H9 (cell line): ENCODE results near the gene SSBP3. TPM values are rescaled to one million over a fixed set of nuclear protein-coding genes. Genes with fewer than 3 reads are reported as not detected.

Source experiments
- DNase-seq: peaks from one replicate; pipeline ENCODE4 v3.0.0-alpha.2; 2017
- H2AFZ ChIP-seq: one replicate; pipeline ENCODE4 v1.6.1; 2013; ENCODE audit warnings: mild to moderate bottlenecking, low read length, control low read depth, moderate library complexity
- H2AK5ac ChIP-seq: 2 replicates; pipeline ENCODE4 v1.6.1; 2013; ENCODE audit warnings: low read length, control low read depth, mixed read lengths; ENCODE audit not compliant: insufficient read length
- H2BK120ac ChIP-seq: one replicate; pipeline ENCODE4 v1.6.1; 2013; ENCODE audit warnings: low read depth, mild to moderate bottlenecking, low read length, control low read depth, inconsistent platforms; ENCODE audit not compliant: poor library complexity, severe bottlenecking
- H2BK12ac ChIP-seq: 2 replicates; pipeline ENCODE4 v1.6.1; 2013; ENCODE audit warnings: low read length, control low read depth, mixed read lengths, low read depth; ENCODE audit not compliant: insufficient read length
- H2BK15ac ChIP-seq: 2 replicates; pipeline ENCODE4 v1.6.1; 2013; ENCODE audit warnings: low read depth, low read length, control low read depth
- H2BK20ac ChIP-seq: one replicate; pipeline ENCODE4 v1.6.1; 2013; ENCODE audit warnings: low read depth, mild to moderate bottlenecking, low read length, control low read depth, inconsistent platforms; ENCODE audit not compliant: poor library complexity, severe bottlenecking
- H2BK5ac ChIP-seq: 2 replicates; pipeline ENCODE4 v1.6.1; 2013; ENCODE audit warnings: low read length, control low read depth, mixed read lengths; ENCODE audit not compliant: insufficient read length
- H3K14ac ChIP-seq: 2 replicates; pipeline ENCODE4 v1.6.1; 2013; ENCODE audit warnings: low read length, control low read depth; ENCODE audit not compliant: insufficient read depth
- H3K18ac ChIP-seq: 2 replicates; pipeline ENCODE4 v1.6.1; 2013; ENCODE audit warnings: low read depth, mild to moderate bottlenecking, mixed read lengths, low read length, control low read depth; ENCODE audit not compliant: insufficient read length
- H3K23ac ChIP-seq: 2 replicates; pipeline ENCODE4 v1.6.1; 2013; ENCODE audit warnings: low read length, control low read depth, mixed read lengths, low read depth; ENCODE audit not compliant: insufficient read length
- H3K23me2 ChIP-seq: 2 replicates; pipeline ENCODE4 v1.6.1; 2013; ENCODE audit warnings: low read depth, mild to moderate bottlenecking, mixed read lengths, low read length, control low read depth; ENCODE audit not compliant: insufficient read length, poor library complexity, severe bottlenecking
- H3K27ac ChIP-seq: 2 replicates; pipeline ENCODE4 v1.5.1; 2013; ENCODE audit warnings: low read length, control low read depth, mixed read lengths, low read depth; ENCODE audit not compliant: insufficient read length
- H3K27me3 ChIP-seq: 2 replicates; pipeline ENCODE4 v1.6.1; 2013; ENCODE audit warnings: low read length, control low read depth, inconsistent platforms; ENCODE audit not compliant: insufficient read depth
- H3K4ac ChIP-seq: 2 replicates; pipeline ENCODE4 v1.6.1; 2013; ENCODE audit warnings: low read depth, mild to moderate bottlenecking, control low read depth, inconsistent platforms, low read length, moderate library complexity
- H3K4me1 ChIP-seq: 2 replicates; pipeline ENCODE4 v1.6.1; 2013; ENCODE audit warnings: low read length, control low read depth, inconsistent platforms; ENCODE audit not compliant: insufficient read depth
- H3K4me2 ChIP-seq: 2 replicates; pipeline ENCODE4 v1.6.1; 2013; ENCODE audit warnings: low read length, control low read depth, mixed read lengths; ENCODE audit not compliant: insufficient read length, insufficient read depth
- H3K56ac ChIP-seq: 2 replicates; pipeline ENCODE4 v1.6.1; 2013; ENCODE audit warnings: low read depth, mild to moderate bottlenecking, mixed read lengths, low read length, control low read depth; ENCODE audit not compliant: insufficient read length
- H3K79me1 ChIP-seq: 2 replicates; pipeline ENCODE4 v1.6.1; 2013; ENCODE audit warnings: low read depth, mild to moderate bottlenecking, moderate library complexity, low read length, control low read depth, inconsistent platforms; ENCODE audit not compliant: insufficient read depth, poor library complexity, severe bottlenecking
- H3K79me2 ChIP-seq: 2 replicates; pipeline ENCODE4 v1.6.1; 2013; ENCODE audit warnings: low read length, control low read depth, inconsistent platforms; ENCODE audit not compliant: insufficient read depth
- H3K9ac ChIP-seq: 2 replicates; pipeline ENCODE4 v1.6.1; 2013; ENCODE audit warnings: low read length, control low read depth, mixed read lengths; ENCODE audit not compliant: insufficient read length; ENCODE audit errors: extremely low read depth
- H3K9me3 ChIP-seq: one replicate; pipeline ENCODE4 v1.6.1; 2013; ENCODE audit warnings: low read depth, low read length, inconsistent platforms; ENCODE audit not compliant: control insufficient read depth
- H3T11ph ChIP-seq: one replicate; pipeline ENCODE4 v1.6.1; 2013; ENCODE audit warnings: mild to moderate bottlenecking, low read length, control low read depth, inconsistent platforms
- H4K20me1 ChIP-seq: one replicate; pipeline ENCODE4 v1.6.1; 2013; ENCODE audit not compliant: control insufficient read depth, insufficient read length, insufficient read depth
- H4K5ac ChIP-seq: 2 replicates; pipeline ENCODE4 v1.6.1; 2013; ENCODE audit warnings: low read depth, mild to moderate bottlenecking, mixed read lengths, low read length, control low read depth; ENCODE audit not compliant: insufficient read length
- H4K8ac ChIP-seq: replicated peaks from 2 replicates; pipeline ENCODE4 v1.6.1; 2013; ENCODE audit warnings: low read length, control low read depth, mixed read lengths, low read depth; ENCODE audit not compliant: insufficient read length
- H4K91ac ChIP-seq: 2 replicates; pipeline ENCODE4 v1.6.1; 2013; ENCODE audit warnings: low read depth, mild to moderate bottlenecking, moderate library complexity, mixed read lengths, low read length, control low read depth; ENCODE audit not compliant: insufficient read length
- H3K27ac Mint-ChIP-seq, 3 experiments: 2 replicates in 2 of 3; 3 replicates in 1 of 3; pipeline ENCODE4 v1.8.0; 2020 to 2021; ENCODE audit warnings: mixed read lengths in 3 of 3, mild to moderate bottlenecking in 1 of 3, moderate library complexity in 1 of 3
- H3K27me3 Mint-ChIP-seq: 2 replicates; pipeline ENCODE4 v1.8.0; 2021; ENCODE audit warnings: low read depth, mild to moderate bottlenecking, moderate library complexity, mixed read lengths
- H3K36me3 Mint-ChIP-seq, 3 experiments: 2 replicates in 2 of 3; 3 replicates in 1 of 3; pipeline ENCODE4 v1.8.0; 2020 to 2021; ENCODE audit warnings: low read depth in 3 of 3, mixed read lengths in 3 of 3; ENCODE audit not compliant: insufficient read depth in 1 of 3
- H3K4me1 Mint-ChIP-seq, 2 experiments: 2 replicates each; pipeline ENCODE4 v1.8.0; 2020; ENCODE audit warnings: mixed read lengths in 2 of 2
- H3K4me3 Mint-ChIP-seq, 2 experiments: 2 replicates in 1 of 2; 3 replicates in 1 of 2; pipeline ENCODE4 v1.8.0; 2020 to 2021; ENCODE audit warnings: mild to moderate bottlenecking in 2 of 2, mixed read lengths in 2 of 2, moderate library complexity in 1 of 2
- H3K9me3 Mint-ChIP-seq, 2 experiments: 2 replicates in 1 of 2; 3 replicates in 1 of 2; pipeline ENCODE4 v1.8.0; 2020; ENCODE audit warnings: mild to moderate bottlenecking in 2 of 2, mixed read lengths in 2 of 2, moderate library complexity in 1 of 2
- CTCF ChIP-seq: fragments of 200-600 bp; sonication (generic); conservative IDR thresholded peaks from 3 replicates; pipeline ENCODE4 v1.8.0; 2021; ENCODE audit warnings: antibody characterized with exemption, mild to moderate bottlenecking
- WGBS: extraction: QIAGEN DNeasy Blood & Tissue Kit; methylation state at CpG from one replicate; pipeline ENCODE4 v1.1.7; 2013; ENCODE audit warnings: missing lambda C conversion rate, low lambda C conversion rate, mixed read lengths; ENCODE audit not compliant: insufficient read length; ENCODE audit errors: extremely low coverage; 5-methylcytosine and 5-hydroxymethylcytosine counted together
- total RNA-seq: library from RNA; stranded (reverse); gene quantifications from 2 replicates; pipeline ENCODE4 v1.2.1, GENCODE V29; 2021

The SSBP3 gene
- total RNA-seq, 1 experiment from 2014 or later = 126 TPM

GRCh38 chr1:54407154-54407403 is 885 bp upstream of the SSBP3 start:
- H2AK5ac ChIP-seq = no peak overlapping the region
- Mint-ChIP-seq H3K9me3 (no peaks in the 10 kb centered on the region), H3K4me3 (peak overlapping the region; percentile 85 to 91), H3K27me3 (peaks cover 2% of the 10 kb centered on the region; the same call in 1 of the 2 replicates), H3K27ac (peak overlapping the region; percentile 99 to 100 (median 99)), H3K4me1 (peaks cover 65 to 66% of the 10 kb centered on the region in 2 experiments), H3K36me3 (peaks cover 20 to 25% (median 23%) of the 10 kb centered on the region in 3 experiments)
- no peaks in the 10 kb centered on the region for H3K9me3 ChIP-seq
- no peak overlapping the region for H4K5ac ChIP-seq
- H3K27ac ChIP-seq = peak overlapping the region; percentile 87
- peak overlapping the region; percentile 93 for H3K14ac ChIP-seq
- no peak overlapping the region for H2BK120ac ChIP-seq
- H2BK5ac ChIP-seq = peak overlapping the region; percentile 11
- peaks cover 14% of the 10 kb centered on the region for H3K23me2 ChIP-seq
- H4K20me1 ChIP-seq = peaks cover 2% of the 10 kb centered on the region
- H3K4me1 ChIP-seq = peaks cover 10% of the 10 kb centered on the region; the same call in 1 of the 2 replicates
- H4K91ac ChIP-seq = no peak overlapping the region
- H4K8ac ChIP-seq = no peak overlapping the region
- no peak overlapping the region for H2AFZ ChIP-seq
- TF ChIP-seq CTCF = no peak
- H3K79me1 ChIP-seq = peaks cover 7% of the 10 kb centered on the region
- no peak overlapping the region for H3T11ph ChIP-seq
- no peak for DNase-seq
- peak overlapping the region; percentile 89 for H3K9ac ChIP-seq
- no peak overlapping the region for H3K23ac ChIP-seq
- no peaks in the 10 kb centered on the region for H3K27me3 ChIP-seq
- WGBS = no CpG with 5 or more reads among the region's 12 CpGs
- H3K4me2 ChIP-seq = peak overlapping the region; percentile 68
- H2BK20ac ChIP-seq = no peak overlapping the region
- H3K56ac ChIP-seq = no peak overlapping the region
- peak overlapping the region; percentile 98 for H3K18ac ChIP-seq
- no peak overlapping the region for H3K4ac ChIP-seq
- H2BK12ac ChIP-seq = no peak overlapping the region
- peaks cover 16% of the 10 kb centered on the region; the same call in 1 of the 2 replicates for H3K79me2 ChIP-seq
- no peak overlapping the region for H2BK15ac ChIP-seq
